IPS-18a (cell line): Measurements from ENCODE around the gene SVIL.

Experiments used
- H3K27ac ChIP-seq: one replicate; pipeline ENCODE4 v1.5.1; 2013; ENCODE audit warnings: low read length
- H3K27me3 ChIP-seq: one replicate; pipeline ENCODE4 v1.6.1; 2013; ENCODE audit warnings: mild to moderate bottlenecking, low read length; ENCODE audit not compliant: control insufficient read depth, insufficient read depth
- H3K36me3 ChIP-seq: one replicate; pipeline ENCODE4 v1.6.1; 2013; ENCODE audit warnings: low read depth, low read length; ENCODE audit not compliant: control insufficient read depth
- H3K4me1 ChIP-seq: one replicate; pipeline ENCODE4 v1.6.1; 2013; ENCODE audit warnings: low read depth, low read length; ENCODE audit not compliant: control insufficient read depth
- H3K4me3 ChIP-seq: one replicate; pipeline ENCODE4 v1.5.1; 2013; ENCODE audit warnings: low read length
- H3K9ac ChIP-seq: one replicate; pipeline ENCODE4 v1.6.1; 2013; ENCODE audit warnings: mild to moderate bottlenecking, low read length, moderate library complexity
- H3K9me3 ChIP-seq: one replicate; pipeline ENCODE4 v1.6.1; 2013; ENCODE audit warnings: low read depth, low read length; ENCODE audit not compliant: control insufficient read depth

The SVIL gene

GRCh38 chr10:29430101-29430500 lies 204.7 kb downstream of the SVIL start:
- Histone ChIP-seq H3K27ac (no peak overlapping the region), H3K27me3 (no peaks in the 10 kb centered on the region), H3K9me3 (no peaks in the 10 kb centered on the region), H3K4me1 (no peaks in the 10 kb centered on the region), H3K4me3 (no peak overlapping the region), H3K36me3 (no peaks in the 10 kb centered on the region), H3K9ac (no peak overlapping the region)

GRCh38 chr10:29428486-29428885 lies 206.3 kb downstream of the SVIL start:
- no peaks in the 10 kb centered on the region for H3K4me1 ChIP-seq
- H3K9ac ChIP-seq = no peak overlapping the region
- no peak overlapping the region for H3K27ac ChIP-seq
- no peaks in the 10 kb centered on the region for H3K9me3 ChIP-seq
- no peaks in the 10 kb centered on the region for H3K27me3 ChIP-seq
- H3K36me3 ChIP-seq = no peaks in the 10 kb centered on the region
- H3K4me3 ChIP-seq = no peak overlapping the region

GRCh38 chr10:29427667-29428066 lies 207.1 kb downstream of the SVIL start:
- Histone ChIP-seq H3K4me1 (no peaks in the 10 kb centered on the region), H3K27ac (no peak overlapping the region), H3K9ac (no peak overlapping the region), H3K9me3 (no peaks in the 10 kb centered on the region), H3K27me3 (no peaks in the 10 kb centered on the region), H3K4me3 (no peak overlapping the region), H3K36me3 (no peaks in the 10 kb centered on the region)

- Histone ChIP-seq H3K4me3 (no peak overlapping the region), H3K27ac (no peak overlapping the region), H3K9ac (no peak overlapping the region), H3K9me3 (no peaks in the 10 kb centered on the region), H3K27me3 (no peaks in the 10 kb centered on the region), H3K36me3 (no peaks in the 10 kb centered on the region), H3K4me1 (no peaks in the 10 kb centered on the region)
These were observed 208.4 kb downstream of the SVIL start for GRCh38 chr10:29426420-29426819.

GRCh38 chr10:29424017-29424416 lies 210.8 kb downstream of the SVIL start:
- Histone ChIP-seq H3K36me3 (no peaks in the 10 kb centered on the region), H3K9me3 (no peaks in the 10 kb centered on the region), H3K27me3 (no peaks in the 10 kb centered on the region), H3K4me3 (no peak overlapping the region), H3K27ac (no peak overlapping the region), H3K4me1 (no peaks in the 10 kb centered on the region), H3K9ac (no peak overlapping the region)

GRCh38 chr10:29420744-29421143 lies 214.0 kb downstream of the SVIL start:
- no peak overlapping the region for H3K9ac ChIP-seq
- no peak overlapping the region for H3K27ac ChIP-seq
- H3K9me3 ChIP-seq = no peaks in the 10 kb centered on the region
- H3K4me1 ChIP-seq = no peaks in the 10 kb centered on the region
- no peaks in the 10 kb centered on the region for H3K36me3 ChIP-seq
- H3K4me3 ChIP-seq = no peak overlapping the region
- H3K27me3 ChIP-seq = no peaks in the 10 kb centered on the region

GRCh38 chr10:29417324-29417723 lies 217.4 kb downstream of the SVIL start:
- no peak overlapping the region for H3K9ac ChIP-seq
- H3K9me3 ChIP-seq = no peaks in the 10 kb centered on the region
- no peaks in the 10 kb centered on the region for H3K4me1 ChIP-seq
- no peaks in the 10 kb centered on the region for H3K36me3 ChIP-seq
- H3K27ac ChIP-seq = no peak overlapping the region
- no peaks in the 10 kb centered on the region for H3K27me3 ChIP-seq
- H3K4me3 ChIP-seq = no peak overlapping the region

GRCh38 chr10:29415876-29416275 lies 218.9 kb downstream of the SVIL start:
- Histone ChIP-seq H3K27ac (no peak overlapping the region), H3K9me3 (no peaks in the 10 kb centered on the region), H3K36me3 (no peaks in the 10 kb centered on the region), H3K27me3 (no peaks in the 10 kb centered on the region), H3K4me1 (no peaks in the 10 kb centered on the region), H3K4me3 (no peak overlapping the region), H3K9ac (no peak overlapping the region)

GRCh38 chr10:29414501-29414900 lies 220.3 kb downstream of the SVIL start:
- no peak overlapping the region for H3K27ac ChIP-seq
- H3K4me1 ChIP-seq = no peaks in the 10 kb centered on the region

GRCh38 chr10:29412485-29412884 lies 222.3 kb downstream of the SVIL start:
- H3K27ac ChIP-seq = no peak overlapping the region
- H3K9ac ChIP-seq = no peak overlapping the region
- peaks cover 4% of the 10 kb centered on the region for H3K9me3 ChIP-seq
- H3K27me3 ChIP-seq = no peaks in the 10 kb centered on the region
- no peaks in the 10 kb centered on the region for H3K4me1 ChIP-seq
- no peak overlapping the region for H3K4me3 ChIP-seq
- no peaks in the 10 kb centered on the region for H3K36me3 ChIP-seq

More at GRCh38 chr10:29414501-29414900, 220.3 kb downstream of the SVIL start:
- Histone ChIP-seq H3K36me3 (no peaks in the 10 kb centered on the region), H3K9me3 (no peaks in the 10 kb centered on the region), H3K4me3 (no peak overlapping the region), H3K9ac (no peak overlapping the region), H3K27me3 (no peaks in the 10 kb centered on the region)

- Histone ChIP-seq H3K4me1 (no peaks in the 10 kb centered on the region), H3K4me3 (no peak overlapping the region), H3K9me3 (peaks cover 8% of the 10 kb centered on the region), H3K36me3 (no peaks in the 10 kb centered on the region), H3K27me3 (no peaks in the 10 kb centered on the region), H3K27ac (no peak overlapping the region), H3K9ac (no peak overlapping the region)
These were observed 223.0 kb downstream of the SVIL start for GRCh38 chr10:29411666-29412315.

GRCh38 chr10:29409241-29410054 lies 225.3 kb downstream of the SVIL start:
- no peak overlapping the region for H3K9ac ChIP-seq
- peaks cover 14% of the 10 kb centered on the region for H3K9me3 ChIP-seq
- H3K4me1 ChIP-seq = no peaks in the 10 kb centered on the region
- H3K4me3 ChIP-seq = no peak overlapping the region
- no peaks in the 10 kb centered on the region for H3K27me3 ChIP-seq
- no peak overlapping the region for H3K27ac ChIP-seq
- no peaks in the 10 kb centered on the region for H3K36me3 ChIP-seq
